Muscle layer of duodenum (tissue), 2 donors: ENCODE data around the gene PAX5.

ENCODE experiments used
- H3K27ac ChIP-seq: one replicate; pipeline ENCODE4 v1.7.0; 2013; ENCODE audit warnings: mild to moderate bottlenecking, low read length
- H3K27me3 ChIP-seq: one replicate; pipeline ENCODE4 v1.7.0; 2013; ENCODE audit warnings: low read depth, mild to moderate bottlenecking, control low read depth, low read length
- H3K36me3 ChIP-seq, 2 donors: one replicate each; pipeline ENCODE4 v1.7.0; 2013; ENCODE audit warnings: low read length in 2 of 2, control low read depth in 1 of 2, mild to moderate bottlenecking in 1 of 2; ENCODE audit not compliant: insufficient read depth in 2 of 2, control insufficient read depth in 1 of 2
- H3K4me1 ChIP-seq, 2 donors: one replicate each; pipeline ENCODE4 v1.7.0; 2013; ENCODE audit warnings: low read length in 2 of 2, mild to moderate bottlenecking in 2 of 2, control low read depth in 1 of 2, moderate library complexity in 1 of 2; ENCODE audit not compliant: insufficient read depth in 2 of 2, control insufficient read depth in 1 of 2
- H3K4me3 ChIP-seq, 2 donors: one replicate each; pipeline ENCODE4 v1.7.0; 2013; ENCODE audit warnings: low read length in 2 of 2, low read depth in 1 of 2, mild to moderate bottlenecking in 1 of 2
- H3K9me3 ChIP-seq, 2 donors: one replicate each; pipeline ENCODE4 v1.7.0; 2013; ENCODE audit warnings: low read length in 2 of 2, control low read depth in 1 of 2, mild to moderate bottlenecking in 1 of 2; ENCODE audit not compliant: control insufficient read depth in 1 of 2
- donor health status: healthy.

PAX5 gene

DNA sequence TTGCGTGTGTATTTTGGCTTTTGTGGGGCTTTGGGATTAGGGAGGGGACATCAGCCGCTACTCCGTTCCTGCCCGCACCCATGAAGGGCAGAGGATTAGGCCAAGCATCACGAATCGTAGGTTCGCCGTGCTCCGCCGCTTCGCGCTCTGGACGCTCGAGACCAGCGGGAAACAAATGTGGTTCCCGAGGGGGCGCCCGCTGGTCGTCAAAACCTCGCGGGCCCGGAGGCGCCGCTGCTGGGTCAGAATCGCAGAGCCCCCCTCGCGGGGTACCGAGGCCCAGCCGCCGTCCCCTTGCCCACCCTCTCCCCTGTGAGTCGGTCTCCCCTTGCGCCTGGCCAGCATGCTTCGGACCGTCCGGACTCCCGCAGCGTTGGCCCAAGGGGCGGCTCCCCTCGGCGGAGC lies 2.3 kb upstream of the PAX5 start:
- H3K27ac ChIP-seq: no peak overlapping the region
- peak overlapping the region; percentile 76 to 81 for H3K4me3 ChIP-seq
- H3K27me3 ChIP-seq: peaks cover 80% of the 10 kb centered on the region
- H3K9me3 ChIP-seq: no peaks in the 10 kb centered on the region
- H3K4me1 ChIP-seq: peaks cover 0 to 45% of the 10 kb centered on the region in 2 donors
- H3K36me3 ChIP-seq: no peaks in the 10 kb centered on the region

DNA sequence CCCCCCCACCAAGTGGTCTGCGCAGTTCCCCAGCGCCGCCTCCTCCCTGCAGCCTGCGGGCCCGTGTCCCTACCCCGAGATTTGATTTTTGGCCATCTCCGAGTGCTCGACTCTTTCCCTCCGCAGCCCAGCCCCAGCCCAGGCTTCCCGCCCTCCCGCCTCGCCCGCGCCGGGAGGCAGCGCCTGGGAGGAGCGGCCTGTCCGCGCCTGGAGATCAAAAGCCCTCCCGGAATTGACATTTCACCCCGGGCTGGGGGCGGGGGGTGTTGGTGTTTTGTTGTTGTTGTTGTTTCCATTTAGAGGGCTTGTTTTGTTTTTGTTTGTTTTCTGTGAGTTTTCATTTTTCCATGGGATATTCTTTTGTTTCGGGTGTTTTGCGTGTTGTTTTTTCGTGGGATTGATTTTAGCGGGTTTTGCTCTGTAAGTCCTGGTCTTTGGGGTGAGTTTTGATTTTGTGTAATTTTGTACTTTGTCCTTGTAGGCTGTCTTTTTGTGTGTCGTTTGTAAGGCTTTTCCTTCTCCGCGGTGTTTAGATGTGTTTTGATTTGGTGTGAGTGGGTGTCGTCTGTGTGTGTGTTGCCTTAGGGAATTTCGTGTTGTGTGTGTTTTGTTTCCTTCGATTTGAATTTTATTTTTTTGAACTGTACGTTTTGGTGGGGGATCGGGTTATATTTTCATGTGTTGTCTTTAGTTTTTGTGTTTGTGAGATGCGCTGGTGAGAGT lies 1.7 kb upstream of the PAX5 start:
- no peaks in the 10 kb centered on the region for H3K9me3 ChIP-seq
- peaks cover 0 to 45% of the 10 kb centered on the region in 2 donors for H3K4me1 ChIP-seq
- no peak overlapping the region for H3K27ac ChIP-seq
- H3K36me3 ChIP-seq: no peaks in the 10 kb centered on the region
- peaks cover 85% of the 10 kb centered on the region for H3K27me3 ChIP-seq
- peak overlapping the region; percentile 76 to 81 for H3K4me3 ChIP-seq

DNA sequence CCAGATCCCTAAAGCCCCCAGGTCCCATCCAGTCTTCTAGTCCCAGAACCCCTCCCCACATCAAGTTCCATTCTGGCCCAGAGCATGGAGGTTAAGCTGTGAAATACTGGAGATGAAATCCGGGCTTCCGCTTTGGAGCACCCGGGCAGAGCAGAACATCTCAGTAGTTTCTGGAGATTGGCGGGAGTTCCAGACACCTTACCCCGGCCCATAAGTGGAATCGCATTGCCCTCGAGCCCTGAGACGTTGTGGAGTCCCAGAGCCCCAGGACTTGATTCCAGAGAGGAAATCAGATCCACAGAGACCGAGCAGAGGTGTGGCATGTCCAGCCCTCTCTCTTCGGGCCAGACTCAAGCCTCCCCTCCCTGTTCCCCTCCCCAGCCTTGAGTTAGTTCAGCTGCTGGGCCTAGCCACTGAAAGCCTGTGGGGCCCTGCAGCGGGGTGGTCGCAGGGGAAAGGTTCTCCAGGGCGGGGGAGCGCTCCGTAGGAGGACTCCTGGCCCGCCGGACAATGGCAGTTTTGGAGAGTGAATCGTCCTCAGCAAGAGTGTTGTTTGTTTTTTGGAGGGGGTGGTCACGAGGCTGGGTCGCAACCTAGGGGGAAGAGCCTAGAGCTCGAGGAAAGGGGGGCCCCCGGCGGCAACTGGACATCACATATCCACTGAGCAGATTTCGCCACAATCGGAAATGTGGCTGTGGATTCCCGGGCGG lies 1.0 kb upstream of the PAX5 start:
- Histone ChIP-seq H3K27ac (no peak overlapping the region), H3K9me3 (no peaks in the 10 kb centered on the region), H3K4me3 (peak overlapping the region in 1 of 2 donors; percentile 81), H3K36me3 (no peaks in the 10 kb centered on the region), H3K4me1 (peaks cover 0 to 49% of the 10 kb centered on the region in 2 donors), H3K27me3 (peaks cover 86% of the 10 kb centered on the region)

DNA sequence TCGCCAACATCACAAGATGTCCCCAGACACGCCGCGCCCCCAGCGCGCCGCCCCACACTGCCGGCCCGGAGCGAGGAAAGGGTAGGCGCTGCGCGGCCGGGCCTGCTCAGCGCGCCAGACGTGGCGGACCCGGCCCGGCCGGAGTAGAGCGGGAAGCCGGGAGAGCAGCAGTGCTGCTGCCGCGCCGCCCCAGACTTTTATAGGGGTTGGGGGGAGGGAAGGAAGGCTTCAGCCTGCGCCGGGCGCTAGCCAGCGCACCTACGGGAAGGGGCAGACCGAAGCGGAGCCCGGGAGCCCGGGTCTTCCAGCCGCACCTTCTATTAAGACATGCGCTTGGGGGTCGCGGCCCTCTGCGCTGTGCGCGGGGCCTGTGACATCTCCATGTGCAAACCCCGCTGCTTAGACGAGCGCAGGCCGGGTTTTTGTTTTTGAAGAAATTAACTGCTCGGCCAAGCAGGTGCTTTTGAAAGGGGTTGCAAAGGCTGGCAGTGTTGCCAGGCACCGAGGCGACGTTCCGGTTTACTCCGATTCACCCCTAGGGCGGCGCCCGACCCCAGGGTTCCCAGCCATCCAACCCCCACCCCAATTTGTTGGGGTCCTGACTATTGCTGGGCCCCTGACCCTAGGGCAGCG lies 353 bp upstream of the PAX5 start:
- no peak overlapping the region for H3K27ac ChIP-seq
- peak overlapping the region in 1 of 2 donors; percentile 41 for H3K4me3 ChIP-seq
- H3K27me3 ChIP-seq: peaks cover 92% of the 10 kb centered on the region
- no peaks in the 10 kb centered on the region for H3K36me3 ChIP-seq
- H3K9me3 ChIP-seq: no peaks in the 10 kb centered on the region
- H3K4me1 ChIP-seq: peaks cover 0 to 55% of the 10 kb centered on the region in 2 donors

DNA sequence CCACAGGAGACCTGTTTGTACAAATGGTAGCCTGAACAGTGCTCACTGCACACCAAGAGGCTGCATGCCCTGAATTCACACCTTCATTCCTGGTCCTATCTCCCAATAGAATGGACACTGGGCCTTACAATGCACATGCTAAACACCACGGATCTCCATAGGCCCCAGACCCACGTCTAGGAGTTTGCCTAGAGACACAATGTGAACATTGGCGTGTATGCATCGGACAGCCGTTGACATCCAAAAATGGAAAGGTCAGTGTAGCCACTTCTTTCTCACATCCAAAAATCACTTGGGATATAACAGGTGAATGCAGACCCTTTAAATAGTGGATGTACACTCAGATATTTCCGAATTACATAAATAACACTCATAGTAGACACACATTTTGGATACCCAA lies 927 bp downstream of the PAX5 start:
- Histone ChIP-seq H3K27ac (no peak overlapping the region), H3K4me1 (peaks cover 0 to 63% of the 10 kb centered on the region in 2 donors), H3K4me3 (no peak overlapping the region), H3K36me3 (no peaks in the 10 kb centered on the region), H3K9me3 (peaks cover 0 to 7% of the 10 kb centered on the region in 2 donors), H3K27me3 (peaks cover 94% of the 10 kb centered on the region)

DNA sequence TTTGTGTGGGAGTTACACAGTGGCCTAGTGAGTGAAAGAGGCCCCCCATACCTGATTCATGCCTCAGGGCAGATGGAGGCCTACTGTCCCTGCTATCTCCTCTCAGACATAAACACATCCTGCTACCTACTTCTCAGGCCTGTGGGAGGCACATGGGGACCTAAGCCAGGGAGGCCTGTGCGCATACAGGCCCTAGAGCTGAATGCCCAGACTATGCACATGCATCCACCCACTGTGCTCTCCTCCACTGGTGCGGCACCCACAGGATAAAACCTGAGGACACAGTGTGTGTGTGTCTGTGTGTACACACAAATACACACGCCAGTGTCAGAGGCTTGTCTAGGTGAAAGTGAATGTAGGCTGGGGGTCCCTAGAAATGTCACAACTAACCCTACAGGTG lies 1.4 kb downstream of the PAX5 start:
- H3K27ac ChIP-seq: no peak overlapping the region
- H3K36me3 ChIP-seq: no peaks in the 10 kb centered on the region
- H3K9me3 ChIP-seq: peaks cover 0 to 7% of the 10 kb centered on the region in 2 donors
- peaks cover 0 to 63% of the 10 kb centered on the region in 2 donors for H3K4me1 ChIP-seq
- H3K27me3 ChIP-seq: peaks cover 94% of the 10 kb centered on the region
- H3K4me3 ChIP-seq: no peak overlapping the region

DNA sequence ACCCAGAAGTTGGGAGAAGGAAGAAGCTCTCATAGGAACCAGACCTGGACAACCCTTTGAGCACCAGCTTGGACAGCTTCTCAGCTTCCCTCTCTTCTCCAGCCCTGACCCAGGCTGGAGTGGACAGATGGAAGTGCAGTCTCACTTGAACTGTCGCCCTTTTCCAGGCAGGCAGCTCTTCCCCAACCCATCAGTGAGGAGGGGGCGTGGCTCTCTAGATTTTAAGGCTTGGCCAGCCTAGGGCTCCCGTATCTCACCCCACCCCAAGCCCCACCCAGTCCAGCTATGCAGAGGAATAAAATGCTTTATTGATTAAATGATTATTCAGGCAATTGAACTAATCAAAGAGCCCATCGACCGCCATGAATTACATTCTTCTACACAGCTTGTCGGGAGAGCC lies 2.2 kb downstream of the PAX5 start:
- peaks cover 0 to 63% of the 10 kb centered on the region in 2 donors for H3K4me1 ChIP-seq

DNA sequence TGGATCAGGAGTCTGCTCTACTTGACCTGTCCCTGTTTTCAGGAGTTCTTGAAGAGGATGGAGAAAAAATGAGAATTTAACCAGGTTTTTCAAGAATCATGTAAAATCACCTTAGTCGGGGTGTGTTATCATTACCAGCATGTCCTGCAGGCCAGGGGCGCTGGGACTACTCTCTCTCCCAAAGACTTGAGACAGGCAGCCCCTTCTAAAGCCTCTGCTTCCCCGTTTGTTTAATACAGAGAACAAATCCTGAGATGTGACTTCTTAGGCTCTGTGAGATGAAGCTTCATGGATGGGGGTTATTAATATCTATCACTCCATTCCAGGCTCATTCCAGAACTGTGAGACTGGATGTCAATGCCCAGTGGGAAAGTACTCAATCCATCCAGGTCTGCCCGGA lies 3.0 kb downstream of the PAX5 start:
- H3K4me3 ChIP-seq: no peak overlapping the region
- peaks cover 94% of the 10 kb centered on the region for H3K27me3 ChIP-seq
- H3K9me3 ChIP-seq: peaks cover 0 to 7% of the 10 kb centered on the region in 2 donors
- H3K4me1 ChIP-seq: peaks cover 0 to 63% of the 10 kb centered on the region in 2 donors
- H3K36me3 ChIP-seq: no peaks in the 10 kb centered on the region
- no peak overlapping the region for H3K27ac ChIP-seq

More for the DNA sequence above, 2.2 kb downstream of the PAX5 start:
- no peaks in the 10 kb centered on the region for H3K36me3 ChIP-seq
- peaks cover 0 to 7% of the 10 kb centered on the region in 2 donors for H3K9me3 ChIP-seq
- no peak overlapping the region for H3K4me3 ChIP-seq
- H3K27ac ChIP-seq: no peak overlapping the region
- peaks cover 94% of the 10 kb centered on the region for H3K27me3 ChIP-seq

DNA sequence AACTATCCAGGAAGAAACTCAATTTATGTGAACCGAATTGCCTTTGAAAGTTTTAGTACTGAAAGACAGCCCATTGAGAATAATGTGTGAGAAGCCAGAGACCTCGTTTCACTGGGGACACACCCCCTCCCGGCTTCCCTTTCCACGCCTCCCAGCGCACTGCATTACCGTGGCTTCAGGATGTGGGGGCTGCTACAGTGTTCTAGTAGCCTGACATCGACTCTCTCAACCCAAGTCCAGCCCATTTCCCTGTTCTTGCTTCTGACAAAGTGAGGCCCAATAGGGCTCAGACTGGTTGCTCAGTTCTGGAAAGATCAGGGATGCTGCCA lies 3.5 kb downstream of the PAX5 start:
- peaks cover 0 to 63% of the 10 kb centered on the region in 2 donors for H3K4me1 ChIP-seq

DNA sequence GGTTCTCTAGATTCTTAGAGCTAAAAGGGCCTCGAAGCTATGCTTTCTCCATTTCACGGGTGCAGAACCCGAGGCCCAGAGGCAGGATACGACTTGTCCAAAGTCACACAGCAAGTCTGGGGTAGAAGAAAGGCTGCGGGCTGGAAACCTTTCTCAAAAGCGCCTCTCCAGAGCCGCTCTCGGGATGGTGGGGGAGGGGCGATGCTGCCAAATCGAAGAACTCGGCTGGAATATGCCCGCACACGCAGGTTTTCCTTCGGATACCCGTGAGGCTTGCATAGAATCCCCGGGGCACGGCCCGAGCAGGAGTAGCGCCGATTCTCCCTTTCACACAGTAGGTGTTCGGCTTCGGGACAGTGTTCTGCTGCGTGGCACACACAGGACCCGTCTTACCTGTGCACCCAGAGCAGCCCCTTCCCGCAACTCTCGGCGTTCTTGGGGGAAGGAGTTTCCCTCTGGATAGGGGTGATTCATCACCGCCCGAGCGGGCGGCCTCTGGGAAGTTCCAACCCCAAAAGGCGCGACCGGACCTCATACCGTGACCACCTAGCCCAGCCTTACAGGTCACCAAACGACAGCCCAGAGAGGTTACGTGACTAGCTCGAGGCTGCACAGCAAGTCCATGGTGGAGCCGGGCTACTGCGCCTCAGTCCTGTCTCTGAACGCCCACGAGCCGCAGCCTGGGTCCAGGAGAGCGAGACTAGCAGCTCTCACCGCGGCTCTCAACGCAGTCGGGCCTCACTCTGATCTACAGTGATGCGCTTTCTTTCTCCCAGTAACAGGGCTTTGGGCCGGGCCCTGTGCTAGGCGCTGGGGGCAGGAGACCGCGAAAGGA lies 4.1 kb downstream of the PAX5 start:
- Histone ChIP-seq H3K9me3 (peaks cover 0 to 7% of the 10 kb centered on the region in 2 donors), H3K27me3 (peaks cover 94% of the 10 kb centered on the region), H3K4me1 (peaks cover 0 to 64% of the 10 kb centered on the region in 2 donors), H3K4me3 (no peak overlapping the region), H3K27ac (no peak overlapping the region), H3K36me3 (no peaks in the 10 kb centered on the region)

More for the DNA sequence above, 3.5 kb downstream of the PAX5 start:
- Histone ChIP-seq H3K36me3 (no peaks in the 10 kb centered on the region), H3K4me3 (no peak overlapping the region), H3K27me3 (peaks cover 94% of the 10 kb centered on the region), H3K27ac (no peak overlapping the region), H3K9me3 (peaks cover 0 to 7% of the 10 kb centered on the region in 2 donors)
